ENCODE results near the gene CNKSR1. TPM values are rescaled to one million over a fixed set of nuclear protein-coding genes. Genes with fewer than 3 reads are reported as not detected.

Gene CNKSR1
- total and polyA plus RNA-seq, 2 of the 8 experiments (the other 6 are each of a cell fraction or from before 2014, with no cell fraction given), result 13.9 to 14.5 TPM

GRCh38 chr1:26134466-26134865 is 42.8 kb upstream of the CNKSR1 start:
- H3K27ac ChIP-seq (ENCODE audit: low read depth, low read length), result no peak overlapping the region
- H2BK12ac ChIP-seq (ENCODE audit: low read depth, low read length), result no peak overlapping the region
- no peaks in the 10 kb centered on the region for H3K4me1 ChIP-seq (replicated peaks in 1 of 4; ENCODE audit: control insufficient read depth in 3 of 4, insufficient read depth in 4 of 4, low read length in 3 of 4)
- no peaks in the 10 kb centered on the region for H3K79me1 ChIP-seq (ENCODE audit: low read depth, low read length)
- TF ChIP-seq RBBP5 (IDR thresholded peaks at IDR 0.05; ENCODE audit: borderline replicate concordance, low read depth, low read length) (no peak), CTBP2 (IDR thresholded peaks at IDR 0.05; ENCODE audit: borderline replicate concordance, insufficient read depth, insufficient read length, low read length) (no peak), GTF2F1 (IDR thresholded peaks at IDR 0.05; ENCODE audit: borderline replicate concordance, low read depth, low read length) (no peak), MAFK (IDR thresholded peaks at IDR 0.05; ENCODE audit: low read depth, low read length) (no peak), PHF8 (conservative IDR thresholded peaks at IDR 0.05; ENCODE audit: low read depth, low read length) (no peak), TBP (IDR thresholded peaks at IDR 0.05; ENCODE audit: low read depth, low read length) (no peak), SRF (IDR thresholded peaks at IDR 0.05; ENCODE audit: low read depth, low read length) (no peak), SP1 (IDR thresholded peaks at IDR 0.05; ENCODE audit: low read depth, low read length) (no peak), KDM5A (IDR thresholded peaks at IDR 0.05; ENCODE audit: low read length) (no peak)
- no peak overlapping the region for H4K5ac ChIP-seq (ENCODE audit: insufficient read length, low read depth, low read length)
- no peak overlapping the region for H2AK5ac ChIP-seq (ENCODE audit: low read depth, low read length)
- 94% methylated on average over 3 of the region's 3 CpGs; no CpG with 5 or more reads in 1 of the 2 experiments for WGBS, 2 experiments (ENCODE audit: extremely low coverage in 1 of 2, insufficient coverage in 1 of 2, insufficient read length in 1 of 2, insufficient replicate concordance in 2 of 2, low coverage in 1 of 2, low lambda C conversion rate in 2 of 2, missing lambda C conversion rate in 1 of 2)
- DNase-seq (ENCODE audit: low read depth in 1 of 2, low spot score in 2 of 2), result no peak
- no peak for FAIRE-seq
- no peak overlapping the region for H3K4me3 ChIP-seq (ENCODE audit: extremely low read depth in 1 of 4, insufficient read depth in 2 of 4, low read depth in 3 of 4, low read length in 4 of 4)
- H4K8ac ChIP-seq (ENCODE audit: extremely low read depth, insufficient read depth, low read length), result no peak overlapping the region
- no peak overlapping the region for H2AFZ ChIP-seq (ENCODE audit: low read length)
- no peaks in the 10 kb centered on the region for H3K23me2 ChIP-seq (ENCODE audit: low read depth, low read length)
- H2BK15ac ChIP-seq (ENCODE audit: low read length), result no peak overlapping the region
- no peak overlapping the region for H4K91ac ChIP-seq (replicated peaks; ENCODE audit: insufficient read length, low read length)
- H2BK5ac ChIP-seq (ENCODE audit: low read depth, low read length), result no peak overlapping the region
- H3K79me2 ChIP-seq (ENCODE audit: control insufficient read depth in 1 of 2, insufficient read depth in 2 of 2, low read length in 2 of 2), result no peaks in the 10 kb centered on the region
- H2BK120ac ChIP-seq (replicated peaks; ENCODE audit: low read depth, low read length), result no peak overlapping the region
- H3K4me2 ChIP-seq (ENCODE audit: insufficient read depth in 1 of 2, low read depth in 2 of 2, low read length in 2 of 2), result no peak overlapping the region
- no peak overlapping the region for H2BK20ac ChIP-seq (ENCODE audit: low read length)
- no peak overlapping the region for H3K18ac ChIP-seq (ENCODE audit: extremely low read depth, low read length)
- no peaks in the 10 kb centered on the region for H4K20me1 ChIP-seq (replicated peaks in 1 of 2; ENCODE audit: control insufficient read depth in 1 of 2, insufficient read depth in 2 of 2, low read length in 2 of 2)
- CTCF ChIA-PET (ENCODE audit: partially characterized antibody), result no interaction called here
- H3K56ac ChIP-seq (replicated peaks; ENCODE audit: insufficient read length, low read depth, low read length), result no peak overlapping the region
- H3K4ac ChIP-seq (replicated peaks; ENCODE audit: insufficient read length, low read depth, low read length), result no peak overlapping the region
- H3K9me3 ChIP-seq (ENCODE audit: insufficient read depth in 2 of 2, low read depth in 1 of 2, low read length in 1 of 2), result no peaks in the 10 kb centered on the region
- no peak overlapping the region for H3K9ac ChIP-seq (replicated peaks in 1 of 4; ENCODE audit: extremely low read depth in 1 of 4, low read depth in 3 of 4, low read length in 3 of 4)
- H3K23ac ChIP-seq (ENCODE audit: insufficient read length), result no peak overlapping the region
- no peaks in the 10 kb centered on the region for H3K27me3 ChIP-seq (replicated peaks in 1 of 4; ENCODE audit: control insufficient read depth in 3 of 4, extremely low read depth in 1 of 4, insufficient read depth in 3 of 4, low read length in 3 of 4)
- POLR2A ChIA-PET (ENCODE audit: partially characterized antibody), result no interaction called here
- H3K36me3 ChIP-seq (ENCODE audit: control insufficient read depth in 2 of 4, insufficient read depth in 4 of 4, low read length in 3 of 4), result no peaks in the 10 kb centered on the region
- H3K14ac ChIP-seq (ENCODE audit: insufficient read length), result no peak overlapping the region
